22Rv1 (cell line): ENCODE data around the gene FHIT.

Experiments
- H3K27ac ChIP-seq: fragments of 450-650 bp; 2 replicates; pipeline ENCODE4 v1.5.1; 2017
- CTCF ChIP-seq: fragments of 450-650 bp; IDR thresholded peaks from 2 replicates; pipeline ENCODE4 v1.5.1; 2017; ENCODE audit warnings: mild to moderate bottlenecking
- ZFX ChIP-seq: fragments of 450-650 bp; IDR thresholded peaks from 2 replicates; pipeline ENCODE4 v1.6.1; 2017; ENCODE audit warnings: antibody characterized with exemption, borderline replicate concordance

The FHIT gene

GRCh38 chr3:61065451-61066011, 185.7 kb downstream of the FHIT start:
- H3K27ac ChIP-seq, result no peak overlapping the region
- TF ChIP-seq CTCF (no peak), ZFX (no peak)

- TF ChIP-seq ZFX (no peak), CTCF (no peak)
- H3K27ac ChIP-seq, result no peak overlapping the region
These were observed 190.0 kb downstream of the FHIT start for GRCh38 chr3:61061092-61061723.

GRCh38 chr3:61060411-61060861, 190.8 kb downstream of the FHIT start:
- TF ChIP-seq CTCF, result no peak
- no peak for TF ChIP-seq ZFX
- H3K27ac ChIP-seq, result no peak overlapping the region

GRCh38 chr3:61058836-61059235, 192.4 kb downstream of the FHIT start:
- H3K27ac ChIP-seq, result no peak overlapping the region
- TF ChIP-seq ZFX, result no peak
- no peak for TF ChIP-seq CTCF

GRCh38 chr3:61057464-61057863, 193.8 kb downstream of the FHIT start:
- TF ChIP-seq CTCF, result no peak
- no peak for TF ChIP-seq ZFX

GRCh38 chr3:61055447-61055846, 195.8 kb downstream of the FHIT start:
- no peak for TF ChIP-seq ZFX
- TF ChIP-seq CTCF, result no peak
- H3K27ac ChIP-seq, result no peak overlapping the region

More at GRCh38 chr3:61057464-61057863, 193.8 kb downstream of the FHIT start:
- H3K27ac ChIP-seq, result no peak overlapping the region

- H3K27ac ChIP-seq, result no peak overlapping the region
- no peak for TF ChIP-seq ZFX
- TF ChIP-seq CTCF, result no peak
These were observed 197.3 kb downstream of the FHIT start for GRCh38 chr3:61053781-61054496.
